Loucy (cell line): Measurements from ENCODE around the gene TMEM163.

Source experiments
- EZH2phosphoT487 ChIP-seq: fragments of 200-600 bp; IDR thresholded peaks from 2 replicates; pipeline ENCODE4 v1.6.1; 2018; ENCODE audit warnings: antibody characterized with exemption, mild to moderate bottlenecking, moderate library complexity, borderline replicate concordance
- TF ChIP-seq, protein P1 (sequence below): fragments of 200-600 bp; sonication (generic); conservative IDR thresholded peaks from 2 replicates; pipeline ENCODE4 v1.5.1; 2014; ENCODE audit warnings: mild to moderate bottlenecking, antibody characterized with exemption, low read length

GRCh38 chr2:134549104-134549503 lies 169.7 kb downstream of the TMEM163 start:
- TF ChIP-seq, protein P1, sequence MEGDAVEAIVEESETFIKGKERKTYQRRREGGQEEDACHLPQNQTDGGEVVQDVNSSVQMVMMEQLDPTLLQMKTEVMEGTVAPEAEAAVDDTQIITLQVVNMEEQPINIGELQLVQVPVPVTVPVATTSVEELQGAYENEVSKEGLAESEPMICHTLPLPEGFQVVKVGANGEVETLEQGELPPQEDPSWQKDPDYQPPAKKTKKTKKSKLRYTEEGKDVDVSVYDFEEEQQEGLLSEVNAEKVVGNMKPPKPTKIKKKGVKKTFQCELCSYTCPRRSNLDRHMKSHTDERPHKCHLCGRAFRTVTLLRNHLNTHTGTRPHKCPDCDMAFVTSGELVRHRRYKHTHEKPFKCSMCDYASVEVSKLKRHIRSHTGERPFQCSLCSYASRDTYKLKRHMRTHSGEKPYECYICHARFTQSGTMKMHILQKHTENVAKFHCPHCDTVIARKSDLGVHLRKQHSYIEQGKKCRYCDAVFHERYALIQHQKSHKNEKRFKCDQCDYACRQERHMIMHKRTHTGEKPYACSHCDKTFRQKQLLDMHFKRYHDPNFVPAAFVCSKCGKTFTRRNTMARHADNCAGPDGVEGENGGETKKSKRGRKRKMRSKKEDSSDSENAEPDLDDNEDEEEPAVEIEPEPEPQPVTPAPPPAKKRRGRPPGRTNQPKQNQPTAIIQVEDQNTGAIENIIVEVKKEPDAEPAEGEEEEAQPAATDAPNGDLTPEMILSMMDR, result no peak
- TF ChIP-seq EZH2phosphoT487, result no peak
